ENCODE results near the gene CSF1. TPM values are rescaled to one million over a fixed set of nuclear protein-coding genes. Genes with fewer than 3 reads are reported as not detected.

Gene CSF1
- total and polyA plus RNA-seq, 2 donors (not counting 3 experiments of a cell fraction or from before 2014, with no cell fraction given): 24.5 to 28.9 TPM

- H3K4me1 ChIP-seq (ENCODE audit: control insufficient read depth, extremely low read depth, insufficient read depth, low read length): peaks cover 11% of the 10 kb centered on the region
- no peaks in the 10 kb centered on the region for H3K79me2 ChIP-seq (ENCODE audit: control insufficient read depth, insufficient read depth, low read length)
- no peak overlapping the region for H3K27ac ChIP-seq (ENCODE audit: insufficient read depth, low read depth, low read length)
- H3K9me1 ChIP-seq (replicated peaks; ENCODE audit: control insufficient read depth, extremely low read depth, insufficient read depth, low read length): no peaks in the 10 kb centered on the region
- TF ChIP-seq POLR2A (IDR thresholded peaks at IDR 0.05; ENCODE audit: low read depth, low read length): no peak
- TF ChIP-seq MAX (IDR thresholded peaks at IDR 0.05; ENCODE audit: insufficient read depth, insufficient read length): no peak
- no peak for TF ChIP-seq JUN (IDR thresholded peaks at IDR 0.05; ENCODE audit: borderline replicate concordance, insufficient read depth, insufficient read length, low read depth)
- no peak for TF ChIP-seq EZH2 (IDR thresholded peaks at IDR 0.05; ENCODE audit: borderline replicate concordance, low read depth, low read length, severe bottlenecking)
- no peak for TF ChIP-seq GATA2 (IDR thresholded peaks at IDR 0.05; ENCODE audit: insufficient read depth, insufficient read length, low read depth, low read length)
- TF ChIP-seq CTCF (IDR thresholded peaks at IDR 0.05; ENCODE audit: extremely low read depth in 1 of 2, insufficient read depth in 1 of 2, low read depth in 1 of 2, low read length in 2 of 2): no peak
- TF ChIP-seq POLR2AphosphoS5 (IDR thresholded peaks at IDR 0.05; ENCODE audit: insufficient read depth, low read depth, low read length): no peak
- TF ChIP-seq MYC (IDR thresholded peaks at IDR 0.05; ENCODE audit: low read depth, low read length): no peak
- TF ChIP-seq FOS (IDR thresholded peaks at IDR 0.05; ENCODE audit: borderline replicate concordance, insufficient read depth, low read length): no peak
- FAIRE-seq (no peak), DNase-seq (ENCODE audit: low read depth, low spot score) (no peak)
- ChIA-PET CTCF (interaction anchor here (0.7 to 3.6 kb wide), 4 partner anchors 55 to 153 kb away, joined by 3 to 21 read pairs (median 6); partner anchors contain the start of gene AHCYL1), POLR2A (no interaction called here)
- dilution Hi-C loops (cut with MboI; ENCODE audit: extremely low pct_ligation_motif_present, low sequenced_read_pairs): no loop called here
- no peak overlapping the region for H3K9ac ChIP-seq (replicated peaks; ENCODE audit: extremely low read depth, insufficient read depth, low read length)
- H3K36me3 ChIP-seq (ENCODE audit: control insufficient read depth in 2 of 2, extremely low read depth in 1 of 2, insufficient read depth in 2 of 2, low read length in 2 of 2): peaks cover 0 to 27% of the 10 kb centered on the region in 2 experiments
- no TSS peak for BruUV-seq (replicated peaks)
- intact Hi-C loops (cut with micrococcal nuclease): loop anchor here (5.0 kb wide), 2 partner anchors 48 to 137 kb away; no protein-coding TSS in a partner anchor
- no peak overlapping the region for H3K4me3 ChIP-seq (replicated peaks in 1 of 3; ENCODE audit: insufficient read depth in 1 of 3, low read depth in 1 of 3, low read length in 3 of 3)
- H3K4me2 ChIP-seq (ENCODE audit: insufficient read depth, low read length): no peak overlapping the region
- H3K9me3 ChIP-seq (replicated peaks; ENCODE audit: control insufficient read depth, insufficient read depth, low read length): no peaks in the 10 kb centered on the region
- H4K20me1 ChIP-seq (replicated peaks; ENCODE audit: control insufficient read depth, extremely low read depth, insufficient read depth, low read length): no peaks in the 10 kb centered on the region
- no peak overlapping the region for H2AFZ ChIP-seq (ENCODE audit: low read depth, low read length)
- H3K27me3 ChIP-seq (ENCODE audit: control insufficient read depth in 2 of 2, insufficient read depth in 2 of 2, low read length in 2 of 2): no peaks in the 10 kb centered on the region
These were observed 19.1 kb downstream of the CSF1 start for GRCh38 chr1:109929588-109930251.
